Parathyroid adenoma (tissue), 2 donors: Measurements from ENCODE around the gene SPTBN1.

Source experiments
- H2AFZ ChIP-seq: fragments of 300-600 bp; sonication (generic); one replicate; pipeline ENCODE4 v1.7.0; 2017; ENCODE audit warnings: antibody characterized with exemption, mild to moderate bottlenecking
- H3K27ac ChIP-seq: fragments of 300-600 bp; sonication (generic); one replicate; pipeline ENCODE4 v1.7.0; 2017
- H3K27me3 ChIP-seq: fragments of 300-600 bp; sonication (generic); one replicate; pipeline ENCODE4 v1.7.0; 2017; ENCODE audit warnings: low read length; ENCODE audit not compliant: control insufficient read depth, insufficient read depth
- H3K36me3 ChIP-seq: fragments of 300-600 bp; sonication (generic); one replicate; pipeline ENCODE4 v1.7.0; 2017; ENCODE audit warnings: low read length; ENCODE audit not compliant: control insufficient read depth, insufficient read depth
- H3K4me1 ChIP-seq: fragments of 300-600 bp; sonication (generic); one replicate; pipeline ENCODE4 v1.7.0; 2017; ENCODE audit warnings: control low read depth
- H3K4me2 ChIP-seq: fragments of 300-600 bp; sonication (generic); one replicate; pipeline ENCODE4 v1.7.0; 2017; ENCODE audit warnings: low read length
- H3K4me3 ChIP-seq: fragments of 300-600 bp; sonication (generic); one replicate; pipeline ENCODE4 v1.7.0; 2017; ENCODE audit warnings: low read depth, low read length
- H3K79me2 ChIP-seq: fragments of 300-600 bp; sonication (generic); one replicate; pipeline ENCODE4 v1.7.0; 2017; ENCODE audit warnings: control low read depth
- H3K9ac ChIP-seq: fragments of 300-600 bp; sonication (generic); one replicate; pipeline ENCODE4 v1.7.0; 2017; ENCODE audit warnings: mild to moderate bottlenecking
- H3K9me3 ChIP-seq: fragments of 300-600 bp; sonication (generic); one replicate; pipeline ENCODE4 v1.7.0; 2017; ENCODE audit warnings: low read length; ENCODE audit not compliant: control insufficient read depth
- CTCF ChIP-seq: fragments of 300-600 bp; sonication (generic); IDR thresholded peaks from one replicate; pipeline ENCODE4 v1.7.0; 2017; ENCODE audit warnings: antibody characterized with exemption, mild to moderate bottlenecking
- donor health status: primary hyperparathyroidism.

Gene SPTBN1

GRCh38 chr2:54430649-54431048 is 25.5 kb upstream of the SPTBN1 start:
- no peak overlapping the region for H2AFZ ChIP-seq
- peak overlapping the region; percentile 63 for H3K27ac ChIP-seq
- H3K36me3 ChIP-seq = no peaks in the 10 kb centered on the region
- H3K9ac ChIP-seq = no peak overlapping the region
- no peaks in the 10 kb centered on the region for H3K9me3 ChIP-seq
- no peak for TF ChIP-seq CTCF
- H3K27me3 ChIP-seq = no peaks in the 10 kb centered on the region
- peaks cover 28% of the 10 kb centered on the region for H3K4me1 ChIP-seq
- H3K79me2 ChIP-seq = no peaks in the 10 kb centered on the region
- H3K4me3 ChIP-seq = no peak overlapping the region
- no peak overlapping the region for H3K4me2 ChIP-seq

- no peak overlapping the region for H3K4me2 ChIP-seq
- TF ChIP-seq CTCF = no peak
- peaks cover 31% of the 10 kb centered on the region for H3K4me1 ChIP-seq
- peak overlapping the region; percentile 17 for H2AFZ ChIP-seq
- H3K4me3 ChIP-seq = no peak overlapping the region
- no peaks in the 10 kb centered on the region for H3K27me3 ChIP-seq
- no peak overlapping the region for H3K9ac ChIP-seq
- no peaks in the 10 kb centered on the region for H3K36me3 ChIP-seq
- no peaks in the 10 kb centered on the region for H3K9me3 ChIP-seq
- peak overlapping the region; percentile 31 for H3K27ac ChIP-seq
- H3K79me2 ChIP-seq = no peaks in the 10 kb centered on the region
These were observed 23.7 kb upstream of the SPTBN1 start for GRCh38 chr2:54432251-54433015.

- Histone ChIP-seq H3K27me3 (no peaks in the 10 kb centered on the region), H3K4me3 (no peak overlapping the region), H3K79me2 (no peaks in the 10 kb centered on the region), H2AFZ (no peak overlapping the region), H3K4me2 (no peak overlapping the region), H3K36me3 (no peaks in the 10 kb centered on the region), H3K4me1 (peaks cover 28% of the 10 kb centered on the region), H3K27ac (no peak overlapping the region), H3K9me3 (no peaks in the 10 kb centered on the region), H3K9ac (no peak overlapping the region)
- TF ChIP-seq CTCF = no peak
These were observed 21.9 kb upstream of the SPTBN1 start for GRCh38 chr2:54434229-54434628.

- H3K4me2 ChIP-seq = no peak overlapping the region
- no peaks in the 10 kb centered on the region for H3K79me2 ChIP-seq
- TF ChIP-seq CTCF = no peak
- no peak overlapping the region for H3K27ac ChIP-seq
- H2AFZ ChIP-seq = no peak overlapping the region
- no peak overlapping the region for H3K4me3 ChIP-seq
- H3K27me3 ChIP-seq = no peaks in the 10 kb centered on the region
- H3K36me3 ChIP-seq = no peaks in the 10 kb centered on the region
- no peak overlapping the region for H3K9ac ChIP-seq
- peaks cover 28% of the 10 kb centered on the region for H3K4me1 ChIP-seq
- H3K9me3 ChIP-seq = no peaks in the 10 kb centered on the region
These were observed 21.4 kb upstream of the SPTBN1 start for GRCh38 chr2:54434711-54435110.
